Caco-2 (cell line): Measurements from ENCODE around the gene FXYD5. TPM values are rescaled to one million over a fixed set of nuclear protein-coding genes. Genes with fewer than 3 reads are reported as not detected.

ENCODE experiments used
- BruUV-seq: library from RNA; stranded (reverse); fragments of 400-500 nt; replicated peaks from 2 replicates; lab custom pipeline; 2021; lab: Mats Ljungman, UMichigan
- CTCF ChIA-PET: fragments of 300-600 bp; sonication (Branson Sonifier 250); formaldehyde crosslinking; loops from one replicate; lab custom pipeline; 2022; ENCODE audit warnings: antibody characterized with exemption; lab: Charles Lee
- POLR2A ChIA-PET: fragments of 300-600 bp; sonication (Branson Sonifier 250); formaldehyde crosslinking; loops from one replicate; lab custom pipeline; 2022; ENCODE audit warnings: antibody characterized with exemption; lab: Charles Lee
- DNase-seq, 2 experiments: peaks; one replicate each; pipeline versions ENCODE4 v3.0.0 to v3.0.0-alpha.2; 2020 to 2022
- H3K27me3 ChIP-seq: replicated peaks from 2 replicates; pipeline ENCODE4 v1.6.0; 2011; ENCODE audit warnings: low read length; ENCODE audit not compliant: control insufficient read depth, insufficient read depth
- H3K36me3 ChIP-seq: 2 replicates; pipeline ENCODE4 v1.5.1; 2011; ENCODE audit warnings: low read length; ENCODE audit not compliant: control insufficient read depth, insufficient read depth
- H3K4me1 ChIP-seq: fragments of 250-450 bp; sonication (Bioruptor Pico); 2 replicates; pipeline ENCODE4 v1.5.1; 2020; ENCODE audit warnings: mild to moderate bottlenecking
- H3K4me3 ChIP-seq: 2 replicates; pipeline ENCODE4 v1.5.1; 2011; ENCODE audit warnings: low read depth, mild to moderate bottlenecking, control low read depth, low read length
- H3K9me3 ChIP-seq: fragments of 250-450 bp; sonication (Bioruptor Pico); 2 replicates; pipeline ENCODE4 v1.5.1; 2020; ENCODE audit warnings: mild to moderate bottlenecking, moderate library complexity
- H3K27ac Mint-ChIP-seq: one replicate; pipeline ENCODE4 v1.8.0; 2022; ENCODE audit warnings: mixed read lengths; ENCODE audit not compliant: unreplicated experiment
- H3K27me3 Mint-ChIP-seq: one replicate; pipeline ENCODE4 v1.8.0; 2022; ENCODE audit warnings: mixed read lengths; ENCODE audit not compliant: insufficient read depth, unreplicated experiment
- H3K36me3 Mint-ChIP-seq: one replicate; pipeline ENCODE4 v1.8.0; 2022; ENCODE audit warnings: mild to moderate bottlenecking, mixed read lengths; ENCODE audit not compliant: insufficient read depth, unreplicated experiment
- H3K4me1 Mint-ChIP-seq: one replicate; pipeline ENCODE4 v1.8.0; 2022; ENCODE audit warnings: low read depth, mixed read lengths; ENCODE audit not compliant: unreplicated experiment
- H3K4me3 Mint-ChIP-seq: one replicate; pipeline ENCODE4 v1.8.0; 2022; ENCODE audit warnings: mild to moderate bottlenecking, moderate library complexity, mixed read lengths; ENCODE audit not compliant: unreplicated experiment
- H3K9me3 Mint-ChIP-seq: one replicate; pipeline ENCODE4 v1.8.0; 2022; ENCODE audit warnings: mixed read lengths; ENCODE audit not compliant: unreplicated experiment
- intact Hi-C: fragments of 100-400 bp; cut with micrococcal nuclease; formaldehyde crosslinking; loops from one replicate; pipeline ENCODE4 v1.10.0; 2022; ENCODE audit not compliant: unreplicated experiment
- total RNA-seq: library from RNA; stranded (reverse); gene quantifications from 2 replicates; pipeline ENCODE4 v1.2.3, GENCODE V29; 2022
- TF ChIP-seq, protein P1 (sequence below), 2 experiments: fragments of 200-600 bp in 1 of 2; IDR thresholded peaks; 1 replicate in 1 of 2; 2 replicates in 1 of 2; pipeline versions ENCODE4 v1.5.1 to v1.8.0; 2011 to 2022; ENCODE audit warnings: antibody characterized with exemption in 1 of 2, control low read depth in 1 of 2, inconsistent platforms in 1 of 2, low read depth in 1 of 2, low read length in 1 of 2, mild to moderate bottlenecking in 1 of 2, moderate library complexity in 1 of 2; ENCODE audit not compliant: insufficient read depth in 1 of 2, severe bottlenecking in 1 of 2, unreplicated experiment in 1 of 2

The FXYD5 gene
- total RNA-seq, 1 experiment from 2014 or later: 20.4 TPM

GRCh38 chr19:35119578-35120155 lies 34.9 kb upstream of the FXYD5 start:
- H3K4me1 ChIP-seq: peaks cover 27% of the 10 kb centered on the region
- TF ChIP-seq, protein P1, sequence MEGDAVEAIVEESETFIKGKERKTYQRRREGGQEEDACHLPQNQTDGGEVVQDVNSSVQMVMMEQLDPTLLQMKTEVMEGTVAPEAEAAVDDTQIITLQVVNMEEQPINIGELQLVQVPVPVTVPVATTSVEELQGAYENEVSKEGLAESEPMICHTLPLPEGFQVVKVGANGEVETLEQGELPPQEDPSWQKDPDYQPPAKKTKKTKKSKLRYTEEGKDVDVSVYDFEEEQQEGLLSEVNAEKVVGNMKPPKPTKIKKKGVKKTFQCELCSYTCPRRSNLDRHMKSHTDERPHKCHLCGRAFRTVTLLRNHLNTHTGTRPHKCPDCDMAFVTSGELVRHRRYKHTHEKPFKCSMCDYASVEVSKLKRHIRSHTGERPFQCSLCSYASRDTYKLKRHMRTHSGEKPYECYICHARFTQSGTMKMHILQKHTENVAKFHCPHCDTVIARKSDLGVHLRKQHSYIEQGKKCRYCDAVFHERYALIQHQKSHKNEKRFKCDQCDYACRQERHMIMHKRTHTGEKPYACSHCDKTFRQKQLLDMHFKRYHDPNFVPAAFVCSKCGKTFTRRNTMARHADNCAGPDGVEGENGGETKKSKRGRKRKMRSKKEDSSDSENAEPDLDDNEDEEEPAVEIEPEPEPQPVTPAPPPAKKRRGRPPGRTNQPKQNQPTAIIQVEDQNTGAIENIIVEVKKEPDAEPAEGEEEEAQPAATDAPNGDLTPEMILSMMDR (IDR thresholded peaks at IDR 0.05; ENCODE audit: insufficient read depth in 1 of 2, low read depth in 1 of 2, low read length in 1 of 2, severe bottlenecking in 1 of 2, unreplicated experiment in 1 of 2): no peak
- H3K4me3 Mint-ChIP-seq: no peak overlapping the region
- no peak for DNase-seq
- ChIA-PET POLR2A (no interaction called here), CTCF (no interaction called here)
- H3K9me3 Mint-ChIP-seq: no peaks in the 10 kb centered on the region
- BruUV-seq: no TSS peak
- peaks cover 37% of the 10 kb centered on the region for H3K4me1 Mint-ChIP-seq
- intact Hi-C loops: no loop called here
- H3K9me3 ChIP-seq: no peaks in the 10 kb centered on the region
- H3K36me3 Mint-ChIP-seq: peaks cover 6% of the 10 kb centered on the region
- H3K4me3 ChIP-seq: no peak overlapping the region
- H3K27me3 ChIP-seq: no peaks in the 10 kb centered on the region
- H3K36me3 ChIP-seq: peaks cover 3% of the 10 kb centered on the region; the same call in 1 of the 2 replicates
- H3K27me3 Mint-ChIP-seq: no peaks in the 10 kb centered on the region
- no peak overlapping the region for H3K27ac Mint-ChIP-seq

- H3K4me1 ChIP-seq: peaks cover 23% of the 10 kb centered on the region
Observed at GRCh38 chr19:35120492-35120891, 34.0 kb upstream of the FXYD5 start.

DNA sequence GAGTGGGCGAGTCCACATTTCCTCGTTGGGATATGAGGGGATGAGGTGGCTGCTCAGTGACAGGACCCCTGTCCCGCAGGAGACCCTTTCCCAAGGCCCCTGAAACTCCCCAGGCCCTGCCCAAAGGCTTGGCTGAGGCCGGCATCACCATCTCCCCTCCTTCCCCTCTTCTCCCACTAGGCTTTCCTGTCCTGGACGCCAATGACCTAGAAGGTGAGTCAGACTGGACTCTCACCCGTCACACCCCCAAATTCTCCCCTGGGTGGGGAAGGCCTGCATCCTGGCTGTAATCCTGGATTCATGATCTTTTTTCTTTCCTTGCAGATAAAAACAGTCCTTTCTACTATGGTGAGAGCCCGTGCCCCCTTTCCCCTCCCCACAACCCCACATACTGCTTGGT lies 33.6 kb upstream of the FXYD5 start:
- CTCF ChIA-PET: no interaction called here
- no peak for DNase-seq
- H3K9me3 ChIP-seq: no peaks in the 10 kb centered on the region
- peaks cover 3% of the 10 kb centered on the region; the same call in 1 of the 2 replicates for H3K36me3 ChIP-seq
- H3K4me3 ChIP-seq: no peak overlapping the region
- H3K36me3 Mint-ChIP-seq: peaks cover 8% of the 10 kb centered on the region
- intact Hi-C loops: no loop called here
- POLR2A ChIA-PET: no interaction called here
- no peaks in the 10 kb centered on the region for H3K27me3 Mint-ChIP-seq
- no peak overlapping the region for H3K4me3 Mint-ChIP-seq
- H3K27ac Mint-ChIP-seq: no peak overlapping the region
- H3K9me3 Mint-ChIP-seq: no peaks in the 10 kb centered on the region
- peaks cover 19% of the 10 kb centered on the region for H3K4me1 ChIP-seq
- no peaks in the 10 kb centered on the region for H3K27me3 ChIP-seq
- H3K4me1 Mint-ChIP-seq: peaks cover 36% of the 10 kb centered on the region
- BruUV-seq: no TSS peak
- TF ChIP-seq, protein P1 (IDR thresholded peaks at IDR 0.05; ENCODE audit: insufficient read depth in 1 of 2, low read depth in 1 of 2, low read length in 1 of 2, severe bottlenecking in 1 of 2, unreplicated experiment in 1 of 2): no peak

More at GRCh38 chr19:35120492-35120891, 34.0 kb upstream of the FXYD5 start:
- H3K4me1 Mint-ChIP-seq: peaks cover 40% of the 10 kb centered on the region
- TF ChIP-seq, protein P1 (IDR thresholded peaks at IDR 0.05; ENCODE audit: insufficient read depth in 1 of 2, low read depth in 1 of 2, low read length in 1 of 2, severe bottlenecking in 1 of 2, unreplicated experiment in 1 of 2): no peak
- no peaks in the 10 kb centered on the region for H3K9me3 Mint-ChIP-seq
- BruUV-seq: no TSS peak
- Histone ChIP-seq H3K36me3 (peaks cover 3% of the 10 kb centered on the region; the same call in 1 of the 2 replicates), H3K27me3 (no peaks in the 10 kb centered on the region), H3K9me3 (no peaks in the 10 kb centered on the region), H3K4me3 (no peak overlapping the region)
- no peak overlapping the region for H3K4me3 Mint-ChIP-seq
- H3K27me3 Mint-ChIP-seq: no peaks in the 10 kb centered on the region
- peaks cover 8% of the 10 kb centered on the region for H3K36me3 Mint-ChIP-seq
- DNase-seq: no peak
- CTCF ChIA-PET: no interaction called here
- H3K27ac Mint-ChIP-seq: no peak overlapping the region
- POLR2A ChIA-PET: no interaction called here
- intact Hi-C loops: no loop called here
